NCI-H460 (cell line): ENCODE data around the gene CCR1. TPM values are rescaled to one million over a fixed set of nuclear protein-coding genes. Genes with fewer than 3 reads are reported as not detected.
"Not testable (repeated sequence)": the region's sequence is repeated elsewhere in the genome, so short reads cannot be mapped to it uniquely, and the experiment has no call there.

Source experiments
- DNase-seq: peaks from one replicate; pipeline ENCODE4 v3.0.0-alpha.2; 2016; ENCODE audit warnings: low read depth; ENCODE audit errors: extremely low read depth
- total RNA-seq: library from RNA; depleted of rRNA; stranded (reverse); fragments of >200 nt; shearing (Covaris generic); gene quantifications from 2 replicates; pipeline ENCODE4 v1.2.3, GENCODE V29; 2014; rRNA removed

CCR1 gene
- total RNA-seq, 1 experiment from 2014 or later = 0.12 TPM

GRCh38 chr3:46184469-46184868 is 23.6 kb downstream of the CCR1 start:
- no peak for DNase-seq

- DNase-seq = no peak
Observed at GRCh38 chr3:46183330-46183729, 24.8 kb downstream of the CCR1 start.

GRCh38 chr3:46168583-46169345 is 39.3 kb downstream of the CCR1 start:
- no peak for DNase-seq

GRCh38 chr3:46163556-46164041 is 44.5 kb downstream of the CCR1 start:
- peak; percentile 27 for DNase-seq

- no peak for DNase-seq
Observed at GRCh38 chr3:46162975-46163555, 45.0 kb downstream of the CCR1 start.

- DNase-seq = not testable (repeated sequence)
Observed at GRCh38 chr3:46157685-46158084, 50.4 kb downstream of the CCR1 start.

GRCh38 chr3:46154311-46154710 is 53.8 kb downstream of the CCR1 start:
- no peak for DNase-seq

Other genes starting within 250 kb of the CCR1 start
- gene FYCO1, start 212.5 kb downstream of the CCR1 start, total RNA-seq = 4.2 and 5.3 TPM in 2 replicates
- not detected in 2 replicates for gene XCR1, start 180.8 kb downstream of the CCR1 start, total RNA-seq
- not detected in 2 replicates for gene CCR3, start 34.1 kb upstream of the CCR1 start, total RNA-seq
- gene CCR2, start 145.8 kb upstream of the CCR1 start, total RNA-seq = not detected in 2 replicates
- 0.12 TPM in 1 of 2 replicates, not detected in the other for gene CCR5, start 162.6 kb upstream of the CCR1 start, total RNA-seq
- gene CCRL2, start 198.9 kb upstream of the CCR1 start, total RNA-seq = not detected in 2 replicates